Keratinocyte (primary cell): Measurements from ENCODE around the gene CAND2. TPM values are rescaled to one million over a fixed set of nuclear protein-coding genes. Genes with fewer than 3 reads are reported as not detected.

Experiments used
- DNase-seq: peaks from one replicate; pipeline ENCODE4 v3.0.0-alpha.2; 2011; ENCODE audit warnings: low read depth, missing footprints, low spot score
- FAIRE-seq: peaks from 2 replicates; lab custom pipeline; 2011; peaks lifted over from hg19 to GRCh38; lab: Jason Lieb, UNC
- H2AFZ ChIP-seq: 2 replicates; pipeline ENCODE4 v1.6.0; 2012; ENCODE audit warnings: low read length, control low read depth, inconsistent platforms; ENCODE audit not compliant: control insufficient read depth
- H3K27ac ChIP-seq: 2 replicates; pipeline ENCODE4 v1.5.1; 2011; ENCODE audit warnings: low read length; ENCODE audit not compliant: control insufficient read depth, insufficient read depth
- H3K27me3 ChIP-seq: 3 replicates; pipeline ENCODE4 v1.6.0; 2011; ENCODE audit warnings: low read length; ENCODE audit not compliant: control insufficient read depth, insufficient read depth; ENCODE audit errors: extremely low read depth
- H3K36me3 ChIP-seq, 2 experiments: 2 replicates in 1 of 2; 3 replicates in 1 of 2; pipeline ENCODE4 v1.5.1; 2011; ENCODE audit warnings: low read length in 2 of 2, mild to moderate bottlenecking in 1 of 2; ENCODE audit not compliant: control insufficient read depth in 2 of 2, insufficient read depth in 2 of 2; ENCODE audit errors: extremely low read depth in 1 of 2
- H3K4me1 ChIP-seq: 3 replicates; pipeline ENCODE4 v1.5.1; 2011; ENCODE audit warnings: low read length; ENCODE audit not compliant: control insufficient read depth, insufficient read depth; ENCODE audit errors: extremely low read depth
- H3K4me2 ChIP-seq: 3 replicates; pipeline ENCODE4 v1.6.0; 2011; ENCODE audit warnings: low read depth, low read length; ENCODE audit not compliant: control insufficient read depth, insufficient read depth; ENCODE audit errors: extremely low read depth
- H3K4me3 ChIP-seq, 3 experiments: fragments of 200-600 bp in 1 of 3; sonication (generic) in 1 of 3; 2 replicates in 2 of 3; 3 replicates in 1 of 3; pipeline ENCODE4 v1.5.1; 2011 to 2016; ENCODE audit warnings: low read length in 3 of 3, mild to moderate bottlenecking in 3 of 3, control low read depth in 2 of 3, inconsistent platforms in 1 of 3, low read depth in 1 of 3, mixed read lengths in 1 of 3, mixed run types in 1 of 3, moderate library complexity in 1 of 3; ENCODE audit not compliant: control insufficient read depth in 2 of 3, insufficient read depth in 2 of 3; ENCODE audit errors: extremely low read depth in 1 of 3
- H3K79me2 ChIP-seq: 2 replicates; pipeline ENCODE4 v1.6.0; 2012; ENCODE audit warnings: low read length; ENCODE audit not compliant: control insufficient read depth, insufficient read depth
- H3K9ac ChIP-seq: 3 replicates; pipeline ENCODE4 v1.6.0; 2011; ENCODE audit warnings: low read length; ENCODE audit not compliant: control insufficient read depth, insufficient read depth; ENCODE audit errors: extremely low read depth
- H3K9me1 ChIP-seq: 3 replicates; pipeline ENCODE4 v1.6.0; 2011; ENCODE audit warnings: low read length; ENCODE audit not compliant: control insufficient read depth, insufficient read depth; ENCODE audit errors: extremely low read depth
- H3K9me3 ChIP-seq: 2 replicates; pipeline ENCODE4 v1.5.1; 2012; ENCODE audit warnings: low read depth, low read length; ENCODE audit not compliant: control insufficient read depth
- H4K20me1 ChIP-seq: 3 replicates; pipeline ENCODE4 v1.6.0; 2011; ENCODE audit warnings: low read length; ENCODE audit not compliant: control insufficient read depth, insufficient read depth; ENCODE audit errors: extremely low read depth
- EZH2 ChIP-seq: IDR thresholded peaks from one replicate; pipeline ENCODE4 v1.6.1; 2012; ENCODE audit warnings: inconsistent platforms, mild to moderate bottlenecking, low read length, moderate library complexity
- dilution Hi-C: fragments of 300-500 bp; cut with MboI; formaldehyde crosslinking; loops from one replicate; pipeline ENCODE4 v1.7.0; 2020; ENCODE audit warnings: low sequenced_read_pairs; ENCODE audit not compliant: extremely low pct_ligation_motif_present
- polyA plus RNA-seq, 5 experiments: library from polyadenylated mRNA; depleted of rRNA in 3 of 5; stranded (reverse) in 3 of 5; stranded (forward) in 1 of 5; unstranded in 1 of 5; fragments of >200 nt; gene quantifications; 1 replicate in 1 of 5; 2 replicates in 3 of 5; 3 replicates in 1 of 5; pipeline versions ENCODE4 v1.2.1 to v1.2.3, GENCODE V29; 2011 to 2012; ENCODE audit warnings: missing spikeins in 2 of 5, low read depth in 1 of 5, low replicate concordance in 1 of 5
- TF ChIP-seq, protein P1 (sequence below), 3 experiments: IDR thresholded peaks in 1 of 3; conservative IDR thresholded peaks in 1 of 3; optimal IDR thresholded peaks in 1 of 3; 2 replicates in 2 of 3; 3 replicates in 1 of 3; pipeline versions ENCODE3 to v1.5.1; 2011; ENCODE audit warnings: low read length in 3 of 3, mild to moderate bottlenecking in 3 of 3, moderate library complexity in 2 of 3, control low read depth in 1 of 3, inconsistent platforms in 1 of 3; ENCODE audit not compliant: insufficient read depth in 2 of 3; ENCODE audit errors: extremely low read depth in 1 of 3

The CAND2 gene
- polyA plus RNA-seq, 1 donor (not counting 4 experiments of a cell fraction or from before 2014, with no cell fraction given) = 0.05 TPM

- FAIRE-seq = no peak
Measured at GRCh38 chr3:12825156-12825555, 28.7 kb downstream of the CAND2 start.

DNA sequence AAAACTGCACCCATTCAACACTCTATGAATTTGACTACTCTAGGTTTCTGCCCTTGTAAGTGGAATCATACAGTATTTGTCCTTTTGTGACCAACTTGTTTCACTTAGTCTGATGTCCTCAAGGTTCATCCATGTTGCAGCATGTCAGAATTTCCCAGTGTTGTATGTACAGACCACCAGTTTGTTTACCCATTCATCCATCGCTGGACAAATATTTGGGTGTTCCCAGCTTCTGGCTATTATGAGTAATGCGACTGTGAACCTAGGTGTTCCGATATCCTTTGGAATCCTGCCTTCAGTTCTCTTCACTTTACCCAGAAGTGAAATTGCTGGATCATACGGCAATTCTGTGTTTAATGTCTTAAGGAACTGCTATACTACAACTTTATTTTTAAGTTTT, 32.3 kb downstream of the CAND2 start:
- no peak for FAIRE-seq
- no peak overlapping the region for H3K9ac ChIP-seq
- peak overlapping the region; percentile 13 for H3K4me2 ChIP-seq
- H3K4me1 ChIP-seq = peaks cover 10% of the 10 kb centered on the region
- no peaks in the 10 kb centered on the region for H3K79me2 ChIP-seq
- H3K9me3 ChIP-seq = no peaks in the 10 kb centered on the region
- dilution Hi-C loops = no loop called here
- peaks cover 7% of the 10 kb centered on the region for H4K20me1 ChIP-seq
- no peak for DNase-seq
- peaks cover 13 to 14% of the 10 kb centered on the region in 2 experiments for H3K36me3 ChIP-seq
- H3K9me1 ChIP-seq = peaks cover 3% of the 10 kb centered on the region
- no peak for TF ChIP-seq EZH2
- TF ChIP-seq, protein P1, sequence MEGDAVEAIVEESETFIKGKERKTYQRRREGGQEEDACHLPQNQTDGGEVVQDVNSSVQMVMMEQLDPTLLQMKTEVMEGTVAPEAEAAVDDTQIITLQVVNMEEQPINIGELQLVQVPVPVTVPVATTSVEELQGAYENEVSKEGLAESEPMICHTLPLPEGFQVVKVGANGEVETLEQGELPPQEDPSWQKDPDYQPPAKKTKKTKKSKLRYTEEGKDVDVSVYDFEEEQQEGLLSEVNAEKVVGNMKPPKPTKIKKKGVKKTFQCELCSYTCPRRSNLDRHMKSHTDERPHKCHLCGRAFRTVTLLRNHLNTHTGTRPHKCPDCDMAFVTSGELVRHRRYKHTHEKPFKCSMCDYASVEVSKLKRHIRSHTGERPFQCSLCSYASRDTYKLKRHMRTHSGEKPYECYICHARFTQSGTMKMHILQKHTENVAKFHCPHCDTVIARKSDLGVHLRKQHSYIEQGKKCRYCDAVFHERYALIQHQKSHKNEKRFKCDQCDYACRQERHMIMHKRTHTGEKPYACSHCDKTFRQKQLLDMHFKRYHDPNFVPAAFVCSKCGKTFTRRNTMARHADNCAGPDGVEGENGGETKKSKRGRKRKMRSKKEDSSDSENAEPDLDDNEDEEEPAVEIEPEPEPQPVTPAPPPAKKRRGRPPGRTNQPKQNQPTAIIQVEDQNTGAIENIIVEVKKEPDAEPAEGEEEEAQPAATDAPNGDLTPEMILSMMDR (optimal IDR thresholded peaks at IDR 0.05 in 1 of 3, IDR thresholded peaks at IDR 0.05 in 1 of 3, conservative IDR thresholded peaks at IDR 0.05 in 1 of 3; ENCODE audit: extremely low read depth in 1 of 3, insufficient read depth in 2 of 3, low read length in 3 of 3) = no peak
- H3K27me3 ChIP-seq = no peaks in the 10 kb centered on the region
- H2AFZ ChIP-seq = no peak overlapping the region
- H3K4me3 ChIP-seq = no peak overlapping the region
- H3K27ac ChIP-seq = no peak overlapping the region

More at GRCh38 chr3:12825156-12825555, 28.7 kb downstream of the CAND2 start:
- Histone ChIP-seq H3K27me3 (no peaks in the 10 kb centered on the region), H3K79me2 (no peaks in the 10 kb centered on the region), H3K9me1 (no peaks in the 10 kb centered on the region), H2AFZ (no peak overlapping the region), H3K36me3 (peaks cover 0 to under 1% of the 10 kb centered on the region in 2 experiments), H3K27ac (no peak overlapping the region), H4K20me1 (no peaks in the 10 kb centered on the region), H3K4me1 (peaks cover 10% of the 10 kb centered on the region), H3K4me3 (no peak overlapping the region), H3K4me2 (no peak overlapping the region), H3K9ac (no peak overlapping the region), H3K9me3 (no peaks in the 10 kb centered on the region)
- dilution Hi-C loops = no loop called here
- TF ChIP-seq EZH2 = no peak
- TF ChIP-seq, protein P1 (optimal IDR thresholded peaks at IDR 0.05 in 1 of 3, IDR thresholded peaks at IDR 0.05 in 1 of 3, conservative IDR thresholded peaks at IDR 0.05 in 1 of 3; ENCODE audit: extremely low read depth in 1 of 3, insufficient read depth in 2 of 3, low read length in 3 of 3) = no peak
- no peak for DNase-seq
